HG03139 (cell line): Measurements from ENCODE around the gene TBC1D1.

Experiments used
- ATAC-seq: cut with Tn5 transposase; IDR thresholded peaks from one replicate; pipeline ENCODE4 v1.9.1; 2021; ENCODE audit not compliant: unreplicated experiment

Gene TBC1D1

GRCh38 chr4:38182334-38182998 lies 291.6 kb downstream of the TBC1D1 start:
- ATAC-seq: no peak

GRCh38 chr4:38184404-38184803 lies 293.5 kb downstream of the TBC1D1 start:
- ATAC-seq: no peak

GRCh38 chr4:38185406-38186144 lies 294.7 kb downstream of the TBC1D1 start:
- ATAC-seq: no peak

- ATAC-seq: no peak
Observed at GRCh38 chr4:38188136-38188535, 297.3 kb downstream of the TBC1D1 start.

- no peak for ATAC-seq
Observed at GRCh38 chr4:38188631-38189101, 297.8 kb downstream of the TBC1D1 start.
